BLaER1 (cell line): ENCODE measurements around the gene IL36RN.

Experiments used
- H3K27ac ChIP-seq: shearing (Covaris generic); formaldehyde crosslinking; 2 replicates; pipeline ENCODE4 v1.8.1; 2022
- H3K27me3 ChIP-seq: shearing (Covaris generic); formaldehyde crosslinking; 2 replicates; pipeline ENCODE4 v1.8.1; 2022
- H3K36me3 ChIP-seq: shearing (Covaris generic); formaldehyde crosslinking; 2 replicates; pipeline ENCODE4 v1.8.1; 2022
- H3K4me1 ChIP-seq: shearing (Covaris generic); formaldehyde crosslinking; 2 replicates; pipeline ENCODE4 v1.8.1; 2022
- H3K4me2 ChIP-seq: shearing (Covaris generic); formaldehyde crosslinking; 2 replicates; pipeline ENCODE4 v1.8.1; 2022
- H3K4me3 ChIP-seq: shearing (Covaris generic); formaldehyde crosslinking; 2 replicates; pipeline ENCODE4 v1.8.1; 2022
- H3K9ac ChIP-seq: shearing (Covaris generic); formaldehyde crosslinking; 2 replicates; pipeline ENCODE4 v1.8.1; 2022
- H3K9me3 ChIP-seq: shearing (Covaris generic); formaldehyde crosslinking; 2 replicates; pipeline ENCODE4 v1.8.1; 2022
- H4K20me1 ChIP-seq: shearing (Covaris generic); formaldehyde crosslinking; 2 replicates; pipeline ENCODE4 v1.8.1; 2022
- Cebpa-rat ChIP-seq: shearing (Covaris generic); IDR thresholded peaks from 2 replicates; pipeline ENCODE4 v1.8.1; 2022

Gene IL36RN

DNA sequence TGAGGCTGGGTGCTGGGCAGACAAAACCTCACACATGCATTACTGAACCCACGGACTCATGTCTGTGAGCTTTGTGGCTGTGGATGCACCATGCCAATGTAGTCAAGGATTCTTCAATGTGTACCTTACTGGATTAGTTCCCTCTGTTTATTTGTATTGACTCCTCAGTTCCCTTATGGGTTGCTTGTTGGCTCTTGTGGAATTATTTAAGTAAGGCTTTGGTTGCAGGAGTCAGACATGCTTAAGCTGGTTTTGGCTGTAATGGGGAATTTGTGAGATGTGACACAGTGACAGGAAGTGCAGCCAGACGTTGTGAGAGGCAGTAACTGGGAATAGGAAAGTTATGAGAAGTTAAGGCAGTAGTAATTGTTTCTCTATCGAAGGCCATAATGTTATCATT, 54.8 kb downstream of the IL36RN start:
- Histone ChIP-seq H3K27me3 (no peaks in the 10 kb centered on the region), H3K4me2 (no peak overlapping the region), H3K9ac (no peak overlapping the region), H3K4me3 (no peak overlapping the region), H4K20me1 (no peaks in the 10 kb centered on the region), H3K4me1 (peaks cover 23% of the 10 kb centered on the region), H3K9me3 (no peaks in the 10 kb centered on the region), H3K36me3 (no peaks in the 10 kb centered on the region), H3K27ac (no peak overlapping the region)
- TF ChIP-seq Cebpa-rat: no peak
